HG02642 (cell line): ENCODE measurements around the gene SLC27A2.
A peak's percentile ranks its signal among the peaks of the same experiment; 100 is the strongest.

Experiments used
- ATAC-seq: cut with Tn5 transposase; IDR thresholded peaks from one replicate; pipeline ENCODE4 v1.9.1; 2021; ENCODE audit warnings: mild to moderate bottlenecking; ENCODE audit not compliant: unreplicated experiment, poor library complexity

SLC27A2 gene

DNA sequence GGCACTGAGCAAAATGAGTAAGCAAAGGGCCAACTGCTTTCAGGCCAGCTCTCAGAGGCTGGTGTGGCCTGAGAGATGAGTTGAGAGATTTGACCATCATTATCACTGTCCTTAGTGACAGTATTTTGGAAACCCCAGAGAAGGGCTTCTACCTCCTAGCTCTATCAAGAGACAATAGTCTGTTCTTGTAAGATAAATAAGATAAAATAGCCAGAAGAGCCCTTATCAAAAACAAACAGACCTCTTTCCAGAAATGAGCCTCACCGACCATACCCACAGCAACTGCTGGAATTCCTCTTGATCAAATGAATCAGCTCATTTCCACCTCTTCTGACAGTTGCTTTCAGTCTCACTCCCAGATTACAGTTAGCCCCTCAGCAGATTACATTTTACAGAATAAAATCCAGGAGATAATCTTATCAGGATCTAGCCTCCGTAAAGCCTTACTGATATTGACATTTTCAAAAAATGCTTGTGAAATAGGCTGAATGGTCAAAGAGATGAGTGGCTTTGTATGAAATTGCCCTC, 79.0 kb downstream of the SLC27A2 start:
- peak; percentile 32 for ATAC-seq

DNA sequence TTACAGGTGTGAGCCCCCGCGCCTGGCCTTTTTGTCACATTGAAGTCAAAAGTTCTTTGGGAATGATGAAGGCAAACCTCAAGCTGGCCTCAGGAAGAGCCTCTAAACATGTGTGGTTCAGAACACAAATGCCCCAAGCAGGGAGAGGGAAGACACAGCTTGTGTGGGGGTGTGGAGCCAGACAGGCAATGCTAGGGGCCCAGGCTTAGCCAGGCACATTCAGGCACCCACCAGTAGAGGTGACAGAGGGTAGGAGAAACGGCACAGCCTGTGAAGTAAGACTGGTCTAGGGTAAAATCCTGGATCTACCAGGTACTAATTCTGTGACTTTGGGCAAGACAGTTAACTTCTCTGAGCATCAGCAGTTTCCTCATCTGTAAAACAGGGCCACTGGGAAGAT, 80.0 kb downstream of the SLC27A2 start:
- no peak for ATAC-seq

DNA sequence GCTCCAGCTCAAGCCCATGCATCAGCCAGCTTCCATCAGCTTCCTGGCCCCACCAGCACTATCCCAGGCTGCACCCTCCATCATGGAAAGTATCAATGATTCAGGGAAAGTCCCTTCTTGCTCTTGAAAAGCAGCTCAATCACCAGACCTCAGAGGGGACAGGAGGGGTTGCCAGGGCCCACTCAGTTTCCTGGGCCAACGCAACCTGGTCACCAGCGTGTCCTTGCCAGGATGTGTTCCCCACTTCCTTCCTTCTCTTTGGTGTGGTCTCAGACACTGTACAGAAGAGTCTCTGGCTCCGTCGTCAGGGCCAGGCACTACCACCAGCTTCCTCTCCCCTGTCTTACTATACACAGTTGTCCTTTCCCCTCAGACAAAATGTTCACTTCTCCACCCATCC, 80.5 kb downstream of the SLC27A2 start:
- no peak for ATAC-seq

DNA sequence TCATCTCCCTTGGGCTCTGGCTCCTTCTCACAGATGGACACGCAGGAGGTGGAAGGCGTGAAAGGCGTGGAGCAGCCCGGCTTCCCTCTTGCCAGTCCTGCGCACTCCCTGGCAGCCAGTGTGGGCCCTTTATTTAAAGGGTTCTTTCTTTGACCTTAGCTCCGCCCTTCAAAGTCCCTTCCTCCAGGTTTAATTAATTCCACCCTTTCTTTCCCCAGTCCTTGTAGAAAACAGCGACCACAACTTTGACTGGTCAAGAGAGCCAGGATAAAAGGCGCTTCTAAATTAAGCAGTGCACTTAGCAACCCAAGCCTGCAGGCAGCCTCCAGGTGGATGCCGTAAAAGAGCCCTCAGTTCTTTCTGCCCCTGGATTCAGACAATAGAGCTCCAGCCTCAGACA, 83.6 kb downstream of the SLC27A2 start, which contains the start of gene HDC:
Gene HDC, minus strand, starts transcription at position 107 of the 400 bp plus-strand sequence. Its CDS starts 103 bp downstream, at position 4.
- no peak for ATAC-seq

DNA sequence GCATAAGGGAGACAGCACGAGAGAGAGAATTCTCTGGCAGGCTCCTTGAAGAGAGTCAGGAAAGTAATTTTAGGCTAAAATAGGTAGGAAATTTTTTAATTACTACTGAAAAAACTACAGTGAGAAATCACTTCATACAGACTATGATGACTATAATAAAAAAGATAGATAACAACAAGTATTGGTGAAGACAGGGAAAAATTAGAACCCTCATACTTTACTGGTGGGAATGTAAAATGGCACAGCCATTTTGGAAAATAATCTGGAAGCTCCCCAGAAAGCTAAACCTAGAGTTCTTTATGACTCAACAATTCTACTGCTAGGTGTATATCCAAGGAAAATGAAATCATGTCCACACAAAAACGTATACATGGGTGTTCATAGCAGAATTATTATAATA, 85.6 kb downstream of the SLC27A2 start:
- ATAC-seq, result no peak

DNA sequence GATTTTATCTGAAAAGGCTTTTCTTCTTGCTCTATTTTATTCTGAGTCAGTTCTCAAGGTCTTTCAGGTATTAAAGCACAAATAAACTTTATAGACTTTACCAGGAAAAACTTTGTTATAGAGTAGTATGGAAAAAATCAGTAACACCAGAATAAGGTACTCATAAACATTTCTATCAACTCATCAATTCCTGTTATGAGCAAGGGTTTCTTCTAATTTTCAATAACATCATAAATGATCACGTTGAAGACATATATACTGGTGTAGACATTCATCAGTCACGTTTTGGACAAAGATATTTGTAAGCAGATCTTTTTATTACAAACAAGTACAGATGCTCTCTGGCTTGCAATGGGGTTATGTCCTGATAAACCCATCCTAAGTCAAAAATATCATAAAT, 93.1 kb downstream of the SLC27A2 start:
- no peak for ATAC-seq

DNA sequence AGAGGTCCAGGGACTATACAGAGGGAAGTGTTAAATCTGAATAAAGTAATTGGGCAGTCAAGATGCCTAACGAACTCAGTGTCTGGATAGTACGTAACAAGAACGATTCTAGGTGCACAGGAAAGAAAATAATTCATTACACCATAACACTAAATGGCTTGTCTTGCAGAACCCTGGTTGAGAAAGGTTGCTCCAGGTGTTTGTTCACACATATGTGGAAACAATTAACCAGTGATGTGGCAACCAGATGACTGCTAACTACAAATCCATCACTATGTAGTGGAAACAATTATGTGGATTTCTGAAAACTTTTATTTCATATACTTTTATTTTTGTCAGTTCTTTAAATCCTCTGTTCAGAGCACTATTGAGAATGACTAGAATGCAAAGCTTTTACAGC, 93.9 kb downstream of the SLC27A2 start:
- ATAC-seq, result no peak

DNA sequence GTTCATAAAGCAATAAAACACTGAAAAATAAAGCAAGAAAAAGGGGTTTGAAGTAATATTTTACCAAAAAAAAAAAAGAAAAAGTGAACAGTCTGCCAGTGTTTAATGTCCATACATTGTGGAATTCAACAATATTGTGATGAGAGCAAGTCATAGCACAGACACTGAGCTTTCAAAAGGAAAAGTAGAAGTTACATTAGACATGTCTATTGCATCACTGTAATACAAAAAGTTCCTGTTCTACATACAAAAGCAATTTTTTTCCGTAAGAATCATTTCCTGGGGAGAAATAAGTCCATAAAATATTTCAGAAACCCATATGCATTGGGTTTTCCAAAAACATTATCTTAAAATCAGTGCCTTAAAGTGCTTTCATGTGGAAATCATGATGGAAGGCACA, 95.4 kb downstream of the SLC27A2 start:
- no peak for ATAC-seq

DNA sequence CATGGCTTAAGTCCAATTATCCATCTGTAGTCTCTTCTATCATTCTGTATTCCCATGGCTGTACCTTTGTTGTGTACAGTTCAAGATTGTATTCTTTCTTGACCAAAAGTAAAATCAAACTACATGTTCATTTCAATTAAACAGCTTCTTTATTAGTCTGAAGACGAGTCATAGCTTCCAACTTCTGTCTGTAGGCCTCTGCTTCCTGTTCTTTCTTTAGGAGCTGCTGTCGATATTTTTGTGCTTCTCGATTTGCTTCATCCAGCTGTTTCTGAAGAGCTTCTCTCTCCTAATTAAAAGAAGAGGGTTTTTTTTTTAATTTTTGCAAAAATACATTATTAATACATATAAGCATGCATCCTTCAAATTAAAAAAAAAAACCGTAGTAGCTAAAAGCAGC, 96.5 kb downstream of the SLC27A2 start:
- no peak for ATAC-seq

DNA sequence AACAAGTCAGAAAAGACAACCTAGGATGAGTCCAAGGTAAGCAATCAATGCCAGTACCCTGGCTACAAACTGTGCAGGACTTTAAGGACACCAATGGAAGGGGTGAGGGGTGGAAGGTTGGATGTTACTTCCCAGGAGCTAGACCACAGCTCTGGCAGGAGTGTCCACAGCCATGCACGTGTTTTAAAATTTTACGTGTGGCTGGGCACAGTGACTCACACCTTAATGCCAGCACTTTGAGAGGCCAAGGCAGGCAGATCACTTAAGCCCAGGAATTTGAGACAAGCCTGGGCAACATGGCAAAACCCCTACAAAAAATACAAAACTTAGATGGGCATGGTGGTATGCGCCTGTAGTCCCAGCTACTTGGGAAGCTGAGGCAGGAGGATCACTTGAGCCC, 98.3 kb downstream of the SLC27A2 start:
- ATAC-seq, result no peak

DNA sequence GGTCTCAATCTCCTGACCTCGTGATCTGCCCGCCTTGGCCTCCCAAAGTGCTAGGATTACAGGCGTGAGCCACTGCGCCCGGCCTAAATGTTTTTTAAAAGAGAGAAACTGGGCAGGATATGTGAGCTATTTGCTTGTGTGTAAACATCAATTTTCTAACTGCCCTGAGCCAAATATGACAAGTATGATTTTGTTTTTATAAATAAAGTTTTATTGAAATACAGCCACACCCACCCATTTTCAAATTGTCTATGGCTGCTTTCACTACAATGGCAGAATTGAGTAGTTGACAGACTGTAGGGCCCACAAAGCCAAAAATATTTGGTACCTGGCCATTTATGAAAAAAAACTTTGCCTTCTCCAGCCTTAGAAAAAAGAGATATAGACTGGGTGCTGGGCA, 99.4 kb downstream of the SLC27A2 start:
- no peak for ATAC-seq
